Esophagus squamous epithelium (tissue), 4 donors: Measurements from ENCODE around the gene CLMP.

Experiments used
- POLR2A ChIP-seq, 4 donors: fragments of 450-650 bp; IDR thresholded peaks; one replicate each; pipeline ENCODE4 v1.6.1; 2017; ENCODE audit warnings: antibody characterized with exemption in 4 of 4, mild to moderate bottlenecking in 4 of 4, moderate library complexity in 3 of 4
- TF ChIP-seq, protein P1 (sequence below), 6 experiments: fragments of 450-650 bp in 4 of 6; fragments of 200-600 bp in 2 of 6; sonication (generic) in 2 of 6; IDR thresholded peaks; one replicate each; pipeline ENCODE4 v1.5.1; 2016 to 2019; ENCODE audit warnings: antibody characterized with exemption in 6 of 6, mild to moderate bottlenecking in 4 of 6, moderate library complexity in 4 of 6

DNA sequence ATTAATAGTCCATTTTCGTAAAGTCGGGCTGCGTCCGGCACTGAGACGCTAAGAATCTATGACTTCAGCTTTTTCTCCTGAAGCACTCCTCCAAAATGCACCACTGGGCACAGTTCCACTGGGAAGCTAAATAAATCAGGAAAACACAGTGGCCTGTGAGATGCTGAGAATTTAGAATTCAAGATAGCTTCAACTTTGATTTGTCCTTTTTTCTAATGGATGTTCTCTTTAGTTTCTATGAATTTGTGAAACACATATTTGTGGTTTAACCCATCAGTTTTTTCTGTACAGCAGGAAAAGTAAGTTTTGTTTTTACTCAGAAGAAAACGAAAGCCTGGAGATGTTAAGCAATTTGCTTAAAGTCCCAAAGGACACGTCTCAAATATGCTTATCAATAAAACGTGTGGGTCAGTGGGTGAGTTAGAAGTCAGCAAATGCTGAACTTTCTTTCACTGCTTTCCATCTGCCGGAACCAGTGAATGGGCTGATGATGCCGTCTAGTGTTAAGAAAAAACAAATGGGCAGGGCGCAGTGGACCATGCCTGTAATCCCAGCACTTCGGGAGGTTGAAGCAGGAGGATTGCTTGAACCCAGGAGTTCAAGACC, 40.7 kb upstream of the CLMP start:
- TF ChIP-seq, protein P1, sequence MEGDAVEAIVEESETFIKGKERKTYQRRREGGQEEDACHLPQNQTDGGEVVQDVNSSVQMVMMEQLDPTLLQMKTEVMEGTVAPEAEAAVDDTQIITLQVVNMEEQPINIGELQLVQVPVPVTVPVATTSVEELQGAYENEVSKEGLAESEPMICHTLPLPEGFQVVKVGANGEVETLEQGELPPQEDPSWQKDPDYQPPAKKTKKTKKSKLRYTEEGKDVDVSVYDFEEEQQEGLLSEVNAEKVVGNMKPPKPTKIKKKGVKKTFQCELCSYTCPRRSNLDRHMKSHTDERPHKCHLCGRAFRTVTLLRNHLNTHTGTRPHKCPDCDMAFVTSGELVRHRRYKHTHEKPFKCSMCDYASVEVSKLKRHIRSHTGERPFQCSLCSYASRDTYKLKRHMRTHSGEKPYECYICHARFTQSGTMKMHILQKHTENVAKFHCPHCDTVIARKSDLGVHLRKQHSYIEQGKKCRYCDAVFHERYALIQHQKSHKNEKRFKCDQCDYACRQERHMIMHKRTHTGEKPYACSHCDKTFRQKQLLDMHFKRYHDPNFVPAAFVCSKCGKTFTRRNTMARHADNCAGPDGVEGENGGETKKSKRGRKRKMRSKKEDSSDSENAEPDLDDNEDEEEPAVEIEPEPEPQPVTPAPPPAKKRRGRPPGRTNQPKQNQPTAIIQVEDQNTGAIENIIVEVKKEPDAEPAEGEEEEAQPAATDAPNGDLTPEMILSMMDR (IDR thresholded peaks at IDR 0.05): no peak
- no peak for TF ChIP-seq POLR2A (IDR thresholded peaks at IDR 0.05)
